ENCODE measurements around the gene OR4K14. TPM values are rescaled to one million over a fixed set of nuclear protein-coding genes. Genes with fewer than 3 reads are reported as not detected.

The OR4K14 gene
- not detected for total RNA-seq
- total RNA-seq (2013) = not detected

GRCh38 chr14:20019257-20019865 lies at the start of gene OR4K14:
Gene OR4K14, minus strand, starts transcription at chr14:20019307. Its CDS starts 4,114 bp downstream, at chr14:20015193.
- Mint-ChIP-seq H3K9me3 (peaks cover 2 to 4% of the 10 kb centered on the region in 2 donors), H3K4me3 (no peak within 1 kb of the TSS), H3K4me1 (peaks cover 0 to under 1% of the 10 kb centered on the region in 2 donors), H3K27me3 (ENCODE audit: low read depth in 2 of 2) (peaks cover 0 to 2% of the 10 kb centered on the region in 2 donors), H3K27ac (no peak within 1 kb of the TSS), H3K36me3 (no peaks in the 10 kb centered on the region)
- DNase-seq (no peak), ATAC-seq (no peak)
- H3K4me1 ChIP-seq (ENCODE audit: control insufficient read depth, insufficient read depth, low read length) = no peaks in the 10 kb centered on the region
- no peak for TF ChIP-seq CTCF (IDR thresholded peaks at IDR 0.05)
- 100% methylated on average over 1 of the region's 2 CpGs for WGBS (ENCODE audit: insufficient coverage)
- no peak within 1 kb of the TSS for H3K27ac ChIP-seq (ENCODE audit: low read length)
- no peak within 1 kb of the TSS for H3K4me3 ChIP-seq (ENCODE audit: low read length)
- H3K27me3 ChIP-seq (ENCODE audit: control insufficient read depth, insufficient read depth, low read length) = no peaks in the 10 kb centered on the region
- H3K36me3 ChIP-seq (ENCODE audit: control insufficient read depth, insufficient read depth, low read length) = no peaks in the 10 kb centered on the region
- intact Hi-C loops (cut with micrococcal nuclease) = no loop called here
- peaks cover 2% of the 10 kb centered on the region for H3K9me3 ChIP-seq (ENCODE audit: control insufficient read depth, insufficient read depth, low read length)

GRCh38 chr14:20059745-20060144 lies 40.6 kb upstream of the OR4K14 start, which contains the start of gene OR4L1:
Gene OR4L1, plus strand, starts transcription at chr14:20060045. Its CDS starts 0 bp downstream, at chr14:20060045.
- ATAC-seq (no peak), DNase-seq (no peak)
- no peak for TF ChIP-seq CTCF (IDR thresholded peaks at IDR 0.05)
- H3K27ac ChIP-seq (ENCODE audit: low read length) = no peak within 1 kb of the TSS
- no peak within 1 kb of the TSS for H3K27ac Mint-ChIP-seq
- no peaks in the 10 kb centered on the region for H3K4me1 ChIP-seq (ENCODE audit: control insufficient read depth, insufficient read depth, low read length)
- H3K4me1 Mint-ChIP-seq = no peaks in the 10 kb centered on the region
- peaks cover 11% of the 10 kb centered on the region for H3K9me3 ChIP-seq (ENCODE audit: control insufficient read depth, insufficient read depth, low read length)
- intact Hi-C loops (cut with micrococcal nuclease) = no loop called here
- H3K36me3 ChIP-seq (ENCODE audit: control insufficient read depth, insufficient read depth, low read length) = no peaks in the 10 kb centered on the region
- H3K4me3 Mint-ChIP-seq = no peak within 1 kb of the TSS
- H3K9me3 Mint-ChIP-seq = peaks cover 2 to 5% of the 10 kb centered on the region in 2 donors
- WGBS (ENCODE audit: insufficient coverage) = 65% methylated on average over 2 of the region's 2 CpGs
- H3K36me3 Mint-ChIP-seq = no peaks in the 10 kb centered on the region
- H3K27me3 Mint-ChIP-seq (ENCODE audit: low read depth in 2 of 2) = peaks cover 0 to 3% of the 10 kb centered on the region in 2 donors
- H3K4me3 ChIP-seq (ENCODE audit: low read length) = no peak within 1 kb of the TSS
- H3K27me3 ChIP-seq (ENCODE audit: control insufficient read depth, insufficient read depth, low read length) = no peaks in the 10 kb centered on the region

- no peaks in the 10 kb centered on the region for H3K27me3 Mint-ChIP-seq (ENCODE audit: low read depth in 2 of 2)
- H3K27me3 ChIP-seq (ENCODE audit: control insufficient read depth, insufficient read depth, low read length) = no peaks in the 10 kb centered on the region
- no peaks in the 10 kb centered on the region for H3K36me3 Mint-ChIP-seq
- no peaks in the 10 kb centered on the region for H3K9me3 ChIP-seq (ENCODE audit: control insufficient read depth, insufficient read depth, low read length)
- no peak for DNase-seq
- H3K36me3 ChIP-seq (ENCODE audit: control insufficient read depth, insufficient read depth, low read length) = no peaks in the 10 kb centered on the region
- WGBS (ENCODE audit: insufficient coverage) = 83% methylated on average over 1 of the region's 1 CpG
- no peaks in the 10 kb centered on the region for H3K4me1 ChIP-seq (ENCODE audit: control insufficient read depth, insufficient read depth, low read length)
- no peak for TF ChIP-seq CTCF (IDR thresholded peaks at IDR 0.05)
- intact Hi-C loops (cut with micrococcal nuclease) = no loop called here
- no peak for ATAC-seq
- no peak overlapping the region for H3K4me3 Mint-ChIP-seq
- H3K4me3 ChIP-seq (ENCODE audit: low read length) = no peak overlapping the region
- H3K4me1 Mint-ChIP-seq = no peaks in the 10 kb centered on the region
- H3K27ac ChIP-seq (ENCODE audit: low read length) = no peak overlapping the region
- no peak overlapping the region for H3K27ac Mint-ChIP-seq
- H3K9me3 Mint-ChIP-seq = no peaks in the 10 kb centered on the region
Observed at GRCh38 chr14:20048202-20048601, 29.1 kb upstream of the OR4K14 start.

- no peaks in the 10 kb centered on the region for H3K9me3 ChIP-seq (ENCODE audit: control insufficient read depth, insufficient read depth, low read length)
- TF ChIP-seq CTCF (IDR thresholded peaks at IDR 0.05) = no peak
- intact Hi-C loops (cut with micrococcal nuclease) = no loop called here
- no peaks in the 10 kb centered on the region for H3K27me3 ChIP-seq (ENCODE audit: control insufficient read depth, insufficient read depth, low read length)
- Mint-ChIP-seq H3K36me3 (no peaks in the 10 kb centered on the region), H3K9me3 (peaks cover 2 to 5% of the 10 kb centered on the region in 2 donors), H3K27ac (no peak overlapping the region), H3K4me1 (no peaks in the 10 kb centered on the region), H3K27me3 (ENCODE audit: low read depth in 2 of 2) (no peaks in the 10 kb centered on the region), H3K4me3 (no peak overlapping the region)
- 94% methylated on average over 4 of the region's 5 CpGs for WGBS (ENCODE audit: insufficient coverage)
- H3K27ac ChIP-seq (ENCODE audit: low read length) = no peak overlapping the region
- no peak for DNase-seq
- H3K36me3 ChIP-seq (ENCODE audit: control insufficient read depth, insufficient read depth, low read length) = no peaks in the 10 kb centered on the region
- no peaks in the 10 kb centered on the region for H3K4me1 ChIP-seq (ENCODE audit: control insufficient read depth, insufficient read depth, low read length)
- H3K4me3 ChIP-seq (ENCODE audit: low read length) = no peak overlapping the region
- ATAC-seq = no peak
Observed at GRCh38 chr14:20044243-20044642, 25.1 kb upstream of the OR4K14 start.

All from natural killer cell (primary cell).